Measurements from ENCODE around the gene SHC4. TPM values are rescaled to one million over a fixed set of nuclear protein-coding genes. Genes with fewer than 3 reads are reported as not detected.

SHC4 gene
- total RNA-seq, 2 donors from 2014 or later: 0.29 to 0.58 TPM

GRCh38 chr15:48806151-48806550 lies 157.6 kb downstream of the SHC4 start:
- Histone ChIP-seq H3K27ac (ENCODE audit: low read depth, low read length) (no peak overlapping the region), H3K4me3 (ENCODE audit: low read length) (no peak overlapping the region), H3K36me3 (ENCODE audit: control insufficient read depth, insufficient read depth, low read length) (peaks cover 5% of the 10 kb centered on the region), H3K9ac (ENCODE audit: extremely low read depth, low read length, poor library complexity, severe bottlenecking) (no peak overlapping the region), H3K4me1 (ENCODE audit: control insufficient read depth, insufficient read depth, low read length) (no peaks in the 10 kb centered on the region), H3K9me3 (ENCODE audit: control insufficient read depth, low read length) (no peaks in the 10 kb centered on the region), H3K27me3 (ENCODE audit: control insufficient read depth, insufficient read depth, low read length, poor library complexity, severe bottlenecking) (no peaks in the 10 kb centered on the region)
- DNase-seq: no peak
- Mint-ChIP-seq H3K9me3 (no peaks in the 10 kb centered on the region), H3K4me1 (peaks cover 16% of the 10 kb centered on the region), H3K27ac (no peak overlapping the region), H3K27me3 (ENCODE audit: insufficient read depth) (no peaks in the 10 kb centered on the region), H3K36me3 (ENCODE audit: low read depth) (peaks cover 8% of the 10 kb centered on the region), H3K4me3 (no peak overlapping the region)
- WGBS, 2 experiments (ENCODE audit: insufficient coverage in 1 of 2, insufficient read length in 1 of 2): 17 to 47% methylated on average over 1 to 2 of the region's 2 CpGs
- no peak for TF ChIP-seq CTCF (conservative IDR thresholded peaks at IDR 0.05)

- 100% methylated on average over 1 of the region's 2 CpGs; no CpG with 5 or more reads in 1 of the 2 experiments for WGBS, 2 experiments (ENCODE audit: insufficient coverage in 1 of 2, insufficient read length in 1 of 2)
- Mint-ChIP-seq H3K27ac (no peak overlapping the region), H3K9me3 (no peaks in the 10 kb centered on the region), H3K36me3 (ENCODE audit: low read depth) (peaks cover 8% of the 10 kb centered on the region), H3K4me1 (peaks cover 20% of the 10 kb centered on the region), H3K4me3 (no peak overlapping the region), H3K27me3 (ENCODE audit: insufficient read depth) (no peaks in the 10 kb centered on the region)
- H3K27ac ChIP-seq (ENCODE audit: low read depth, low read length): no peak overlapping the region
- DNase-seq: no peak
- H3K36me3 ChIP-seq (ENCODE audit: control insufficient read depth, insufficient read depth, low read length): peaks cover 5% of the 10 kb centered on the region
- no peaks in the 10 kb centered on the region for H3K27me3 ChIP-seq (ENCODE audit: control insufficient read depth, insufficient read depth, low read length, poor library complexity, severe bottlenecking)
- TF ChIP-seq CTCF (conservative IDR thresholded peaks at IDR 0.05): no peak
- H3K4me3 ChIP-seq (ENCODE audit: low read length): no peak overlapping the region
- H3K4me1 ChIP-seq (ENCODE audit: control insufficient read depth, insufficient read depth, low read length): no peaks in the 10 kb centered on the region
- H3K9ac ChIP-seq (ENCODE audit: extremely low read depth, low read length, poor library complexity, severe bottlenecking): no peak overlapping the region
- H3K9me3 ChIP-seq (ENCODE audit: control insufficient read depth, low read length): no peaks in the 10 kb centered on the region
These were observed 158.1 kb downstream of the SHC4 start for GRCh38 chr15:48805591-48805990.

GRCh38 chr15:48803877-48804276 lies 159.8 kb downstream of the SHC4 start:
- Mint-ChIP-seq H3K36me3 (ENCODE audit: low read depth) (peaks cover 8% of the 10 kb centered on the region), H3K4me1 (peaks cover 27% of the 10 kb centered on the region), H3K27ac (no peak overlapping the region), H3K27me3 (ENCODE audit: insufficient read depth) (peaks cover 10% of the 10 kb centered on the region), H3K4me3 (no peak overlapping the region), H3K9me3 (no peaks in the 10 kb centered on the region)
- Histone ChIP-seq H3K4me3 (ENCODE audit: low read length) (no peak overlapping the region), H3K27me3 (ENCODE audit: control insufficient read depth, insufficient read depth, low read length, poor library complexity, severe bottlenecking) (no peaks in the 10 kb centered on the region), H3K36me3 (ENCODE audit: control insufficient read depth, insufficient read depth, low read length) (peaks cover 5% of the 10 kb centered on the region), H3K9me3 (ENCODE audit: control insufficient read depth, low read length) (no peaks in the 10 kb centered on the region), H3K27ac (ENCODE audit: low read depth, low read length) (no peak overlapping the region), H3K9ac (ENCODE audit: extremely low read depth, low read length, poor library complexity, severe bottlenecking) (no peak overlapping the region), H3K4me1 (ENCODE audit: control insufficient read depth, insufficient read depth, low read length) (peaks cover under 1% of the 10 kb centered on the region)
- no peak for DNase-seq
- no peak for TF ChIP-seq CTCF (conservative IDR thresholded peaks at IDR 0.05)
- WGBS, 2 experiments (ENCODE audit: insufficient coverage in 1 of 2, insufficient read length in 1 of 2): 98 to 100% methylated on average over 1 to 2 of the region's 2 CpGs

Data from endodermal cell (in vitro differentiated cells).